ENCODE data around the gene CNTN5. TPM values are rescaled to one million over a fixed set of nuclear protein-coding genes. Genes with fewer than 3 reads are reported as not detected.

CNTN5 gene
- total and polyA plus RNA-seq, 2 donors (not counting 1 experiment from before 2014, with no cell fraction given): 0.17 TPM; not detected in 1

DNA sequence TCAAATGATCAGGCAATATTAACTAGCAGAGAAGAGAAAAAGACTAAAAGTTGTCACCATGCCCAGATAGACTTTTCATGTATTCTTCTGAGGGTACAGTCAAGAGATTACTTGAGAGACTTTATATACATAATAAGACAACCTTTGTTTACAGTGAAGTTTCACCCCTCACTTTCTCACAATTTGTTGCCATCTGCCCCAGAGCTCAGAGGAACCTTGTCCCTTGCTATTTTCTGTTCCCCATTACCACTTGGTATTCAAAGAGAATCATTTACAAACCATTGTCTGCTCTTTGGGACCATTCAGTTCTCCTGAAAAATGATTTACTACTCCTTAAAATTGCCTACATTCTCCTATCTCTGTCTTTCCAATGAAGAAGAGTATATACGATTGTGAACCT, 544.6 kb downstream of the CNTN5 start:
- Histone ChIP-seq H3K4me2 (ENCODE audit: extremely low read depth, insufficient read depth, low read length) (no peak overlapping the region), H3K9me3 (ENCODE audit: control insufficient read depth, insufficient read depth, low read depth, low read length) (no peaks in the 10 kb centered on the region), H2AFZ (ENCODE audit: low read length) (no peak overlapping the region), H3K4me3 (replicated peaks in 1 of 4; ENCODE audit: control extremely low read depth in 1 of 4, insufficient read depth in 1 of 4, low read depth in 3 of 4, low read length in 4 of 4) (no peak overlapping the region), H3K9ac (ENCODE audit: insufficient read depth, low read length) (no peak overlapping the region), H3K36me3 (ENCODE audit: control insufficient read depth, insufficient read depth, low read length) (no peaks in the 10 kb centered on the region), H3K27me3 (ENCODE audit: control insufficient read depth, insufficient read depth, low read length) (no peaks in the 10 kb centered on the region), H3K27ac (ENCODE audit: insufficient read depth, low read length) (no peak overlapping the region), H4K20me1 (ENCODE audit: control insufficient read depth, extremely low read depth, insufficient read depth, low read length) (no peaks in the 10 kb centered on the region), H3K4me1 (ENCODE audit: control insufficient read depth, extremely low read depth, insufficient read depth, low read length) (no peaks in the 10 kb centered on the region), H3K79me2 (ENCODE audit: control insufficient read depth, insufficient read depth, low read length) (no peaks in the 10 kb centered on the region)
- TF ChIP-seq EZH2 (IDR thresholded peaks at IDR 0.05; ENCODE audit: low read length, missing control alignments): no peak
- TF ChIP-seq, protein P1, sequence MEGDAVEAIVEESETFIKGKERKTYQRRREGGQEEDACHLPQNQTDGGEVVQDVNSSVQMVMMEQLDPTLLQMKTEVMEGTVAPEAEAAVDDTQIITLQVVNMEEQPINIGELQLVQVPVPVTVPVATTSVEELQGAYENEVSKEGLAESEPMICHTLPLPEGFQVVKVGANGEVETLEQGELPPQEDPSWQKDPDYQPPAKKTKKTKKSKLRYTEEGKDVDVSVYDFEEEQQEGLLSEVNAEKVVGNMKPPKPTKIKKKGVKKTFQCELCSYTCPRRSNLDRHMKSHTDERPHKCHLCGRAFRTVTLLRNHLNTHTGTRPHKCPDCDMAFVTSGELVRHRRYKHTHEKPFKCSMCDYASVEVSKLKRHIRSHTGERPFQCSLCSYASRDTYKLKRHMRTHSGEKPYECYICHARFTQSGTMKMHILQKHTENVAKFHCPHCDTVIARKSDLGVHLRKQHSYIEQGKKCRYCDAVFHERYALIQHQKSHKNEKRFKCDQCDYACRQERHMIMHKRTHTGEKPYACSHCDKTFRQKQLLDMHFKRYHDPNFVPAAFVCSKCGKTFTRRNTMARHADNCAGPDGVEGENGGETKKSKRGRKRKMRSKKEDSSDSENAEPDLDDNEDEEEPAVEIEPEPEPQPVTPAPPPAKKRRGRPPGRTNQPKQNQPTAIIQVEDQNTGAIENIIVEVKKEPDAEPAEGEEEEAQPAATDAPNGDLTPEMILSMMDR (conservative IDR thresholded peaks at IDR 0.05 in 1 of 2, IDR thresholded peaks at IDR 0.05 in 1 of 2; ENCODE audit: low read depth in 1 of 2, low read length in 2 of 2): no peak
- DNase-seq (ENCODE audit: low read depth in 2 of 2): no peak

DNA sequence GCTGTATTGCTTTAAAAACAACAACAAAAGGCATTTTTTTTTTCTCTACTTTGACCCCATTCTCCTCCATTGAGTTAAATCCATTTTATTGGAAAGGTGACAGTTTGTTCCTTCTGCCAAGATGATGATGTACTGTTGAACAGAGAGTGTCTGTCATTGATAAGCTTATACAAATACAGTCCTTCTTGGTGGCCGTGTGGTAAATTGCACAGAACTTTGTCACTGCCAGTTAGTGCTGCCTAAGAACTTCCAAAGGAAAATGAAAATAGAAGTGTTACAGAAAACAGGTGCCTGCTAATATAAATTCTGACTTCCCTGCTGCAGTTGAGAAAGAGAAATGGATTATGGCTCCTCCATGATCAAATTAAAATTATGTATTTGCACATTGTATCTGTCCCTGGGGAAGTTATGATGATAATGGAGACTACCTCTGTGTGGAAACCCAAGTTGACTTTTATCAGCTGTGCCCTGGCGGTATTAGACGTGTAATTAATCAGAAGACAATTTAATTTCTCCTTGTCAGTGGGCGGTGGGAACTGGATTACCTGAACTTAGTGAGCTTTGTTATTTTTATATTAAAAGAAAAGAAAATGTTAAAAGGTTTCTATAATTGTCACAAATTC, 546.7 kb downstream of the CNTN5 start:
- Histone ChIP-seq H3K36me3 (ENCODE audit: control insufficient read depth, insufficient read depth, low read length) (no peaks in the 10 kb centered on the region), H3K9me3 (ENCODE audit: control insufficient read depth, insufficient read depth, low read depth, low read length) (no peaks in the 10 kb centered on the region), H3K4me3 (replicated peaks in 1 of 4; ENCODE audit: control extremely low read depth in 1 of 4, insufficient read depth in 1 of 4, low read depth in 3 of 4, low read length in 4 of 4) (no peak overlapping the region), H3K4me1 (ENCODE audit: control insufficient read depth, extremely low read depth, insufficient read depth, low read length) (no peaks in the 10 kb centered on the region), H4K20me1 (ENCODE audit: control insufficient read depth, extremely low read depth, insufficient read depth, low read length) (no peaks in the 10 kb centered on the region), H2AFZ (ENCODE audit: low read length) (no peak overlapping the region), H3K9ac (ENCODE audit: insufficient read depth, low read length) (no peak overlapping the region), H3K27me3 (ENCODE audit: control insufficient read depth, insufficient read depth, low read length) (no peaks in the 10 kb centered on the region), H3K4me2 (ENCODE audit: extremely low read depth, insufficient read depth, low read length) (no peak overlapping the region), H3K27ac (ENCODE audit: insufficient read depth, low read length) (no peak overlapping the region), H3K79me2 (ENCODE audit: control insufficient read depth, insufficient read depth, low read length) (no peaks in the 10 kb centered on the region)
- DNase-seq (ENCODE audit: low read depth in 2 of 2): no peak
- TF ChIP-seq EZH2 (IDR thresholded peaks at IDR 0.05; ENCODE audit: low read length, missing control alignments): no peak
- TF ChIP-seq, protein P1 (conservative IDR thresholded peaks at IDR 0.05 in 1 of 2, IDR thresholded peaks at IDR 0.05 in 1 of 2; ENCODE audit: low read depth in 1 of 2, low read length in 2 of 2): no peak

DNA sequence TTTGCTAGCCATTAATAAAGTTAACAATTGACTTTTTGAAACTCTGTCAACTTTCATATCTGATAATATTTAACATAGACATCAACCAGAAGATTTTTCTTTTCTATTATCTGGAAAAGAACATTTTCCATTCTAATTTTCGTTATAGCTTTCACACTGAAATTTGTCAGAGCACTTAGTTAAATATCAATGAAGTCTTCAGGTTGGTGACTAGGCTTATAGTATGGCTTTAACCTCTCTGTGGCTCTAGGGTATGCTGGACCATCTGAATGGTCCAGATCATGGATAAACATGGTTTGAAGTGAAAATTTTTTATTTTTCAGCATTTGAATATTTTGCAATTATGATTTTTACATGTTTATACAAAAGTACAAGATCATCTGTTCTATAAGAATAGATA, 548.1 kb downstream of the CNTN5 start:
- Histone ChIP-seq H3K27ac (ENCODE audit: insufficient read depth, low read length) (no peak overlapping the region), H3K27me3 (ENCODE audit: control insufficient read depth, insufficient read depth, low read length) (no peaks in the 10 kb centered on the region), H3K36me3 (ENCODE audit: control insufficient read depth, insufficient read depth, low read length) (no peaks in the 10 kb centered on the region), H3K4me1 (ENCODE audit: control insufficient read depth, extremely low read depth, insufficient read depth, low read length) (no peaks in the 10 kb centered on the region), H3K4me2 (ENCODE audit: extremely low read depth, insufficient read depth, low read length) (no peak overlapping the region), H4K20me1 (ENCODE audit: control insufficient read depth, extremely low read depth, insufficient read depth, low read length) (no peaks in the 10 kb centered on the region), H3K4me3 (replicated peaks in 1 of 4; ENCODE audit: control extremely low read depth in 1 of 4, insufficient read depth in 1 of 4, low read depth in 3 of 4, low read length in 4 of 4) (no peak overlapping the region), H2AFZ (ENCODE audit: low read length) (no peak overlapping the region), H3K79me2 (ENCODE audit: control insufficient read depth, insufficient read depth, low read length) (no peaks in the 10 kb centered on the region), H3K9me3 (ENCODE audit: control insufficient read depth, insufficient read depth, low read depth, low read length) (no peaks in the 10 kb centered on the region), H3K9ac (ENCODE audit: insufficient read depth, low read length) (no peak overlapping the region)
- TF ChIP-seq, protein P1 (conservative IDR thresholded peaks at IDR 0.05 in 1 of 2, IDR thresholded peaks at IDR 0.05 in 1 of 2; ENCODE audit: low read depth in 1 of 2, low read length in 2 of 2): no peak
- no peak for DNase-seq (ENCODE audit: low read depth in 2 of 2)
